ENCODE measurements around the gene ACE.
A peak's percentile ranks its signal among the peaks of the same experiment; 100 is the strongest.

ACE gene

DNA sequence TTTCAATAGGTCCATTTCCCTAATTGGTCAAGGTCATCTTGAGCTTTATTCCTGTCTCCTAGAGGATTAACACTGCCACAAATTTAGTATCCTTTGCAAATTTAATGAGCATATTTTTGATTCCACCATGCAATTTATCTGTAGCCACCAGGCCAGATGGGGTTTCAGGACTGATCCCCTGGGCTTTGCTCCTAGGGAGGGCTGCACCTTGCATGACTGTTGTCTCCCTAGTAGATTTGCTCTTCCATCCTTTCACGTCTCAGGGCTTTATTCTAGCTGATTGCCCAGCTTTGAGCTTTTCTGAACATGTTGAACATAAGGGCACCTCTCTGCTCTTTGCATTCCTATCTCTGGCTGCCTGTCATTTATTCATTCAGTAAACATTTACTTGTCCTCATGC, 38.6 kb downstream of the ACE start:
- no peak for DNase-seq (ENCODE audit: low read depth)
- H3K4me3 ChIP-seq (ENCODE audit: low read depth, low read length): no peak overlapping the region
- TF ChIP-seq, protein P1, sequence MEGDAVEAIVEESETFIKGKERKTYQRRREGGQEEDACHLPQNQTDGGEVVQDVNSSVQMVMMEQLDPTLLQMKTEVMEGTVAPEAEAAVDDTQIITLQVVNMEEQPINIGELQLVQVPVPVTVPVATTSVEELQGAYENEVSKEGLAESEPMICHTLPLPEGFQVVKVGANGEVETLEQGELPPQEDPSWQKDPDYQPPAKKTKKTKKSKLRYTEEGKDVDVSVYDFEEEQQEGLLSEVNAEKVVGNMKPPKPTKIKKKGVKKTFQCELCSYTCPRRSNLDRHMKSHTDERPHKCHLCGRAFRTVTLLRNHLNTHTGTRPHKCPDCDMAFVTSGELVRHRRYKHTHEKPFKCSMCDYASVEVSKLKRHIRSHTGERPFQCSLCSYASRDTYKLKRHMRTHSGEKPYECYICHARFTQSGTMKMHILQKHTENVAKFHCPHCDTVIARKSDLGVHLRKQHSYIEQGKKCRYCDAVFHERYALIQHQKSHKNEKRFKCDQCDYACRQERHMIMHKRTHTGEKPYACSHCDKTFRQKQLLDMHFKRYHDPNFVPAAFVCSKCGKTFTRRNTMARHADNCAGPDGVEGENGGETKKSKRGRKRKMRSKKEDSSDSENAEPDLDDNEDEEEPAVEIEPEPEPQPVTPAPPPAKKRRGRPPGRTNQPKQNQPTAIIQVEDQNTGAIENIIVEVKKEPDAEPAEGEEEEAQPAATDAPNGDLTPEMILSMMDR (IDR thresholded peaks at IDR 0.05; ENCODE audit: insufficient read depth, low read depth, low read length, missing control alignments): no peak

DNA sequence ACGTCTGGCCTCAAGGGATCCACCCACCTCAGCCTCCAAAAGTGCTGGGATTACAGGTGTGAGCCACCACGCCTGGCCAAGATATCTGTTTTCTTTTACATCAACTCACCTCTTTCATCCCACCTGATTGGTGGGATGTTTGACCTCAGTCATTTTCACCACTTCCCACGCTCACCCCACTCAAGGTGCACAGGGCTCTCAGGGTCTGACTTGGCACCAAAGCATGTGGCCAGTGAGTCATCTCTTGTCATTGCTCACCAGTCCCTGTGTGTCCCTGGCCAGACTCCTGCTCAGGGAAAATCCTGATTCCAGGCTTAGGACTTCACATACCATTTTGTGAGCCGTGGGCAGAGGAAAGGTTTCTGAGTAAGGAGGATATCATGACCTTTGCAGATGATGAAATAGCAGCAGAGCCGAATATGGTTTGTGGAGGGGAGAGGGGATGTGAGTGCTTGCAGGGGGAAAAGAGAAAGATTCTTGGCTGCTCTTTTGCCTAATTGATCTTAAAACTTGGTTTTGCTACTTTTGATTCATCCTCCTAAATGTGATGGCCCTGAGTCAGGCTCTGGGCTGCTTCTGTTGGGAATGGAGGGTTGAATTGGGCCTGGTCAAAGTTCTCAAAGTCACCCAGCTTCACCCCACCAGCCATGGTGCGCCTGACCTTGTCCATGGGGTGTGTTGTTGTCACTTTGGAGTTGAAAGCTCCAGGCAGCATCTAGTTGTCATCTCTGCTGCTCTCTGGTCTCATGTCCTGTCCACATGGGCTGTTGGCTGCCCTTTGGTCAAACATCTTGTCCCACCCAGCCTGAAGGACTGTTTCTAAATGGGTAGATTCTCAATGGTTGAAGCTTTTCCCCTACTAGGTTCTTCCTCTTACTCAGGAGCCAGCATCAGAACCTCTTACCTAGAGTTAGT, 40.3 kb downstream of the ACE start:
- H3K4me3 ChIP-seq (ENCODE audit: low read depth, low read length): no peak overlapping the region
- DNase-seq (ENCODE audit: low read depth): peak; percentile 44
- TF ChIP-seq, protein P1 (IDR thresholded peaks at IDR 0.05; ENCODE audit: insufficient read depth, low read depth, low read length, missing control alignments): no peak

DNA sequence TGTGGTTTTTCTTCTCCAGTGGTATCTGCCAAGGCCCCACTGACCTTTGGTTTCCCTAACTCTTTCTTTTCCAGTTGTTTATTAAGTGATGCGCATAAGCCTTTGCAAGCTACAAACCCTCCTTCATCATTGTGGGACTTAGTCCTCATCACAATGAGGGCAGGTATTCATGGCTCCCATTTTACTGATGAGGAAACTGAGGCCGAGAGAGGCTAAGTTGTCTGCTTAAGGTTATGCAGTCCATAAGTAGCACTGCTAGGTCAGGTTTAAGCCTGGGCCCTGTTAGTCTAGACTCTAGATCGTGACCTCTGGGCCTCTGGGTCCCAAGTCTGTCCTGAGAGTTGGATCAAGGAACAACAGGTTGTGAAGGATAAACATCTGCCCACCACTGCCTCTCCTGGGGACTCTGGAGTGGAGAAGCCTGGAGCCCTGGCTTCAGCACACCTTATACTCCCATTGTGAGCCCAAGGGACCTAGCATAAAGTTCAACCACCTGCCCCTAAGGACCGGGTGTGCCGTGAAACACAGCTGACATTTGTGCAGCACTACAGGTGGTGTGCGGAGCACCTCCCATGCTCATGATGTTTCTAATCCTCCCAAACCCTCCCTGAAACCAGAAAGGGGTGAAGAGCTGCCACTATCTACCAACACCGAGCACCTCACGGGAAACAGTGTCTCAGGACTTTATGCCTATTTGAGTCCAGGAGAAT, 41.1 kb downstream of the ACE start:
- TF ChIP-seq, protein P1 (IDR thresholded peaks at IDR 0.05; ENCODE audit: insufficient read depth, low read depth, low read length, missing control alignments): no peak
- DNase-seq (ENCODE audit: low read depth): no peak

DNA sequence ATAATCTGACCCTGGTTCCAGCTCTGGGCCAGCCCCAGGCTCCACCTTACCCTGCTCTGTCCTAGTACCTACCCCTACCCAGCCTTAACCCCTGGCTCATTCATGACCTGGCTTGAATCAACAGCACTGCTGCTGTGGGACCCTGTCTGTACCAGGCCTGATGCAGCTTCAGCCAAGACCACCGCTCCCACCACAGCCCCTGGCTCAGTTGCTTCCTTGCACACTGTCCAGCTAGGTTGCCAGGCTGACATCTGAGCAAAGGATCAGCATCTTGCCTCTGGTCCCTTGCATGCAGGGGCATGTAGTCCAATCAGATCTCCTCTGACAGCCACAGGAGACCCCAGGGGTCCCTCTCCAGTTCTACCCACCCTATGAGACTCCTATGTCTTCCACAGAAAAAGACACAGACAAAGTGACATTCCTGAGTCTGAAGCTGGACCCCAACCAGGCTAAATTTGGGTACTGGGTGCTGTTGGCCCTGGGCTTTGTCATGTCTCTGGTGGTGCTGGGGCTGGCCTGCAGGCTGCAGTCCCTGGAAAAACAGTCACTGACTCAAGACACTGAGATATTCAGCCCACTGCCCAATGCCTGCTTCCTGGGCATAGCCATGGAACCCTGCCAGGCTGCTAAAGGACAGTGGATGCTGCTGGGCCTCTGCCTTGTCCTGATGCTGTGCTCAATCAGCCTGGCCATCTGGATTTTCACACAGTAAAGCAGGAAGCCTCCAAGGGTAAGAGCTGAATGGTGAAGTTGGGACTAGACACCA, 42.4 kb downstream of the ACE start:
- DNase-seq (ENCODE audit: low read depth): no peak
- TF ChIP-seq, protein P1 (IDR thresholded peaks at IDR 0.05; ENCODE audit: insufficient read depth, low read depth, low read length, missing control alignments): no peak
- no peak overlapping the region for H3K4me3 ChIP-seq (ENCODE audit: low read depth, low read length)

More for the DNA sequence above, 41.1 kb downstream of the ACE start:
- H3K4me3 ChIP-seq (ENCODE audit: low read depth, low read length): no peak overlapping the region

DNA sequence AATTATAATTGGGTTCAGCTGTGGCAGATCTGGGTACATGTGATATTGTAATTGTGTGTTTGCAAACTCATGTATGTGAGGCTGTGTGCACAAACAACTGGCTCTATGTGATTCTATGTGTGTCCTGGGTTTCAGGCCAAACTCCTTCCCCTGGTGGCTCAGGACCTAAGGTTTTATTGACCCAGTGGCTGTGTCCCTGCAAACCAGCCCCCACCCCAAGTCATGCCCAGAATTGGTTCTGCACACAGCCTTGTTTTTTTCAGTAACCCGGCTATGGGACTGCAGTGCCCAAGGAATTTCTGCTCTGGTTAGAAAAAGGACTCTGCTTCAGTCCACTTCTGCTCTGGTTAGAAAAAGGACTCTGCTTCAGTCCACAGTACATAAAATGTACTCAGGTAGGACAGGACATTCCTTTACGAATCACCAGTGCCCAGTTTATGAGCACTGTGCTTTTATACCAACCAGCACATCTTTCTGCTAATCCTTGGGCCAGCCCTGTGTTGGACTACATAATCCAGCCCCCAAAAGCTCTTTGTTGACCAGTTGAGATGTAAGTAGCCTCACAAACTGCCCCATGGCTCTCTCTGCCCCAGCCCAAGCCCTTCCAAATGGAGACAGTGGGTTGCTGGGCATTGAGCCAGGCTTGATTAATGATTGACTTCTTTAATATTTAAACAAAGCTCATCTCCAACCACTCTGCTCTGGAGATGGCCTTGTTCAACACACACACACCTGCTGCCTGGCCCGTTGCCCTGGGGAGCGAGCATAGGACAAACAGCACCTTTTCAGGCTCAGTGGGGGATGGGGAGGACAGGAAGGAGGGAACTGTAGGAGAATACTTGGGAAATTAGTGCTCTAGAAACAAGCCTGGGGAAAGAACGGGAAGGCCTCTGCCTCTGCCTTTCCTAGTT, 43.4 kb downstream of the ACE start:
- TF ChIP-seq, protein P1 (IDR thresholded peaks at IDR 0.05; ENCODE audit: insufficient read depth, low read depth, low read length, missing control alignments): no peak
- no peak for DNase-seq (ENCODE audit: low read depth)
- no peak overlapping the region for H3K4me3 ChIP-seq (ENCODE audit: low read depth, low read length)

Data from GM12865 (cell line).